ENCODE results near the gene FAM133A. TPM values are rescaled to one million over a fixed set of nuclear protein-coding genes. Genes with fewer than 3 reads are reported as not detected.

FAM133A gene
- total RNA-seq, 1 experiment from 2014 or later = 2.4 TPM

DNA sequence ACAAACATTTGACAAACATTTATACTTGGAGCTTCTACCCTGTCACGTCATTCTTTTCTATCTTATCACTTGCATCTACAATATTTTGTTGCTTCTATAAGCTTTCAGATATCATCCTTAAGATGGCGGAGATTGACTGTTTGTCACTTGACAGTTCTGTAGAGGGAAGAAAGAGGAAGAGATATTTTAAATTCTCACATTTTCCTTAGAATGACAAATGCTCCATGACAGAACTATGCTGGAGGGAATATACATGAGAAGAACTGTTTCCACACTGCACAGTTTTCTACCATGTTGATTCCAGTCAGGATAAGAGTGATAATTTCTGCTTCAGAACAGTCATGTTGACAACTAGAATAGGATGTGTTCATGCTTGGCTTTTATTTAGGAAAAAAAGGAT is 29.7 kb downstream of the FAM133A start:
- H3K27ac ChIP-seq = no peak overlapping the region
- no peaks in the 10 kb centered on the region for H4K20me1 ChIP-seq (ENCODE audit: insufficient read depth)
- no peaks in the 10 kb centered on the region for H3K36me3 ChIP-seq (ENCODE audit: low read depth)
- no peaks in the 10 kb centered on the region for H3K4me1 ChIP-seq (replicated peaks; ENCODE audit: insufficient read depth)
- BruUV-seq (replicated peaks) = no TSS peak
- no peaks in the 10 kb centered on the region for H3F3A ChIP-seq (ENCODE audit: insufficient read depth, low read depth)
- intact Hi-C loops (cut with micrococcal nuclease; ENCODE audit: unreplicated experiment) = no loop called here
- POLR2A ChIA-PET (ENCODE audit: unreplicated experiment) = no interaction called here
- H3K4me3 ChIP-seq = no peak overlapping the region
- H3K4me2 ChIP-seq = no peak overlapping the region
- H2AFZ ChIP-seq = no peak overlapping the region
- CTCF ChIA-PET = no interaction called here
- no peaks in the 10 kb centered on the region for H3K9me3 ChIP-seq (ENCODE audit: insufficient read depth, low read depth)
- no peaks in the 10 kb centered on the region for H3K79me2 ChIP-seq (ENCODE audit: low read depth)
- DNase-seq = no peak
- TF ChIP-seq, protein P1, sequence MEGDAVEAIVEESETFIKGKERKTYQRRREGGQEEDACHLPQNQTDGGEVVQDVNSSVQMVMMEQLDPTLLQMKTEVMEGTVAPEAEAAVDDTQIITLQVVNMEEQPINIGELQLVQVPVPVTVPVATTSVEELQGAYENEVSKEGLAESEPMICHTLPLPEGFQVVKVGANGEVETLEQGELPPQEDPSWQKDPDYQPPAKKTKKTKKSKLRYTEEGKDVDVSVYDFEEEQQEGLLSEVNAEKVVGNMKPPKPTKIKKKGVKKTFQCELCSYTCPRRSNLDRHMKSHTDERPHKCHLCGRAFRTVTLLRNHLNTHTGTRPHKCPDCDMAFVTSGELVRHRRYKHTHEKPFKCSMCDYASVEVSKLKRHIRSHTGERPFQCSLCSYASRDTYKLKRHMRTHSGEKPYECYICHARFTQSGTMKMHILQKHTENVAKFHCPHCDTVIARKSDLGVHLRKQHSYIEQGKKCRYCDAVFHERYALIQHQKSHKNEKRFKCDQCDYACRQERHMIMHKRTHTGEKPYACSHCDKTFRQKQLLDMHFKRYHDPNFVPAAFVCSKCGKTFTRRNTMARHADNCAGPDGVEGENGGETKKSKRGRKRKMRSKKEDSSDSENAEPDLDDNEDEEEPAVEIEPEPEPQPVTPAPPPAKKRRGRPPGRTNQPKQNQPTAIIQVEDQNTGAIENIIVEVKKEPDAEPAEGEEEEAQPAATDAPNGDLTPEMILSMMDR (conservative IDR thresholded peaks at IDR 0.05) = no peak
- TF ChIP-seq EZH2 (IDR thresholded peaks at IDR 0.05; ENCODE audit: low read depth) = no peak
- H3K27me3 ChIP-seq (ENCODE audit: insufficient read depth, low read depth) = no peaks in the 10 kb centered on the region
- no peaks in the 10 kb centered on the region for H3K9me2 ChIP-seq (ENCODE audit: insufficient read depth)

DNA sequence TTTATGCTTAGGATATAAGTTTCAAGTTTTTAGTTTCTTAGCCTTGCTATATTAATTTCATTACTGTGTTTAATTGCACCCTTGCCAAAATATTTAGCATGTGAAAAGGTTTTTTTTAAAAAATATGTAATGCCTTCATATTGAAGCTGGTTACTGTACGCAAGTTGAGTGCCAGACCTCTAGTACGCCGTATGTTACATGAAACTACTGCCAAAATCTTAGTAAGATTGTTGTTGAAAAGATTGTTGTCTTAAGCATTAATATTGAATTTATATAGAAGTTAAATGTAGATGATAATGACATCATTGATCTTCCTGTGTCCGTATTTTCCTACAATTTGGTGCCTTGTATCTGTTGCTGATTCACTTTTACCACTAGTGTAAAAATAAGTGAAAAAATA is 37.1 kb downstream of the FAM133A start:
- H3K9me2 ChIP-seq (ENCODE audit: insufficient read depth) = no peaks in the 10 kb centered on the region
- H3K79me2 ChIP-seq (ENCODE audit: low read depth) = no peaks in the 10 kb centered on the region
- H3K36me3 ChIP-seq (ENCODE audit: low read depth) = no peaks in the 10 kb centered on the region
- no peaks in the 10 kb centered on the region for H3K9me3 ChIP-seq (ENCODE audit: insufficient read depth, low read depth)
- H2AFZ ChIP-seq = no peak overlapping the region
- no peaks in the 10 kb centered on the region for H4K20me1 ChIP-seq (ENCODE audit: insufficient read depth)
- DNase-seq = no peak
- no peak overlapping the region for H3K4me3 ChIP-seq
- intact Hi-C loops (cut with micrococcal nuclease; ENCODE audit: unreplicated experiment) = no loop called here
- ChIA-PET POLR2A (ENCODE audit: unreplicated experiment) (no interaction called here), CTCF (no interaction called here)
- no peaks in the 10 kb centered on the region for H3K4me1 ChIP-seq (replicated peaks; ENCODE audit: insufficient read depth)
- no peaks in the 10 kb centered on the region for H3K27me3 ChIP-seq (ENCODE audit: insufficient read depth, low read depth)
- no peak overlapping the region for H3K27ac ChIP-seq
- H3K4me2 ChIP-seq = no peak overlapping the region
- TF ChIP-seq, protein P1 (conservative IDR thresholded peaks at IDR 0.05) = no peak
- no peak for TF ChIP-seq EZH2 (IDR thresholded peaks at IDR 0.05; ENCODE audit: low read depth)
- H3F3A ChIP-seq (ENCODE audit: insufficient read depth, low read depth) = no peaks in the 10 kb centered on the region
- BruUV-seq (replicated peaks) = no TSS peak

DNA sequence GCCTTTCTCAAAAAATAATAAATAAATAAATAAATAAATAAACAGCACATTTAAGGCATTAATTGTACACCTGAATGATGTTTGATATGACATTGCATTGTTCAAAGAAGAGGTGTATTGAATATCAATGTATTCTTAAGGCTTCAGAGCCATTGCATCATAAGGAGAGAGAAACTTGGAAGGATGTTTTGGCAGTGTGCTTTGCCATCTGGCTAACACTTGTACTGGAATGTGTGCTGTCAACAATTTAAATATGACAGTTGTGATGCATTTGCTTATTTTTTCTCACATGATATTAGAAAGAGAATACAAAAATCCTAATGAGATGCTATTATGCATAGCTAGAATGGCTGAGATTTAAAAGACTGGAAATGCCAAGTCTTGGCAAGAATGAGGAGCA is 67.8 kb downstream of the FAM133A start:
- ChIA-PET CTCF (no interaction called here), POLR2A (ENCODE audit: unreplicated experiment) (no interaction called here)
- Histone ChIP-seq H3K27me3 (ENCODE audit: insufficient read depth, low read depth) (no peaks in the 10 kb centered on the region), H3K4me1 (replicated peaks; ENCODE audit: insufficient read depth) (no peaks in the 10 kb centered on the region), H2AFZ (no peak overlapping the region), H3K27ac (no peak overlapping the region), H3K9me3 (ENCODE audit: insufficient read depth, low read depth) (no peaks in the 10 kb centered on the region), H3K4me2 (no peak overlapping the region), H3K4me3 (no peak overlapping the region), H3K79me2 (ENCODE audit: low read depth) (no peaks in the 10 kb centered on the region), H4K20me1 (ENCODE audit: insufficient read depth) (no peaks in the 10 kb centered on the region), H3K36me3 (ENCODE audit: low read depth) (no peaks in the 10 kb centered on the region), H3F3A (ENCODE audit: insufficient read depth, low read depth) (no peaks in the 10 kb centered on the region), H3K9me2 (ENCODE audit: insufficient read depth) (no peaks in the 10 kb centered on the region)
- BruUV-seq (replicated peaks) = no TSS peak
- TF ChIP-seq, protein P1 (conservative IDR thresholded peaks at IDR 0.05) = no peak
- no peak for TF ChIP-seq EZH2 (IDR thresholded peaks at IDR 0.05; ENCODE audit: low read depth)
- DNase-seq = no peak
- intact Hi-C loops (cut with micrococcal nuclease; ENCODE audit: unreplicated experiment) = no loop called here

All from PC-9 (cell line).